HG03175 (cell line): ENCODE measurements around the gene DNAAF3.

ENCODE experiments used
- ATAC-seq: cut with Tn5 transposase; IDR thresholded peaks from one replicate; pipeline ENCODE4 v1.9.1; 2021; ENCODE audit warnings: mild to moderate bottlenecking, moderate library complexity; ENCODE audit not compliant: unreplicated experiment

Gene DNAAF3

DNA sequence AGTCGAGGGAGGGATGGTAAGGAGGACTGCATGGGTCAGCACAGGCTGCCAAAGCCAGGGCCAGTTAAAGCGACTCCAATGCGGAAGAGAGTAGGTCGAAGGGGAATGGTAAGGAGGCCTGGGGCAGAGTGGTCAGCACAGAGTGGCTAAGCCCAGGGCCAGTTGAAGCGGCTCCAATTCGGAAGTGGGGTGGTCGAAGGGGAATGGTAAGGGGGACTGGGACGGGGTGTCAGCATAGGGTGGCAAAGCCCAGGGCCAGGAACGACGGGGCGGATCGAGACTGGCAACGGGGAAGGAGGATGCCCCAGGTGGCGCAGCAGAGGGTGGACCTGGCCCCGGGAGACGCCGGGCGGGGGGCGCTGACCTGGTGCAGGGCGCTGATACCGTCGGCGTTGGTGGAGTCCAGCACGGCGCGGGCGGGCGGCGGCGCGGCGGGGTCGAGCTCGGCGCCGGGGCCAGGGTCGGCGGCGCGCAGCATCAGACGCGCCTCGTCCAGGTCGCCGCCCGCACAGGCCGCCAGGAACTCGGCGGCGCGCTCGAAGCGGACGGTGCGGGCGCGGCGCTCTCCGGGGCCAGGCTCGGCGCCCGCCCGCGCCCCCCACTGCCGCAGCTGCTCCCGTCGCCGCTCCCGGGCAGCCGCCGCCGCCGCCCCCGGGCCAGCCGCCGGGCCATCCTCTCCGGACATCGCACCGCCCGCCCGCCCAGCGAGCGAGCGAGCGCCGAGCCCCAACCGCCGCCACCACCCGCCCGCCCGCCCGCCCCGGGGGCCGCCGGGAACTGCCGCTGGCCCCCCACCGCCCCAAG lies 49.4 kb downstream of the DNAAF3 start, which contains the start of gene PPP1R12C:
TSS of gene PPP1R12C (minus strand) at position 779 of the 804 bp plus-strand sequence. CDS start at position 685, 94 bp downstream.
- peak; percentile 8 for ATAC-seq

DNA sequence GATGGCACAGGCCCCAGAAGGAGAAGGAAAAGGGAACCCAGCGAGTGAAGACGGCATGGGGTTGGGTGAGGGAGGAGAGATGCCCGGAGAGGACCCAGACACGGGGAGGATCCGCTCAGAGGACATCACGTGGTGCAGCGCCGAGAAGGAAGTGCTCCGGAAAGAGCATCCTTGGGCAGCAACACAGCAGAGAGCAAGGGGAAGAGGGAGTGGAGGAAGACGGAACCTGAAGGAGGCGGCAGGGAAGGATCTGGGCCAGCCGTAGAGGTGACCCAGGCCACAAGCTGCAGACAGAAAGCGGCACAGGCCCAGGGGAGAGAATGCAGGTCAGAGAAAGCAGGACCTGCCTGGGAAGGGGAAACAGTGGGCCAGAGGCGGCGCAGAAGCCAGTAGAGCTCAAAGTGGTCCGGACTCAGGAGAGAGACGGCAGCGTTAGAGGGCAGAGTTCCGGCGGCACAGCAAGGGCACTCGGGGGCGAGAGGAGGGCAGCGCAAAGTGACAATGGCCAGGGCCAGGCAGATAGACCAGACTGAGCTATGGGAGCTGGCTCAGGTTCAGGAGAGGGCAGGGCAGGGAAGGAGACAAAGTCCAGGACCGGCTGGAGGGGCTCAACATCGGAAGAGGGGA lies 50.1 kb downstream of the DNAAF3 start:
- ATAC-seq = no peak

DNA sequence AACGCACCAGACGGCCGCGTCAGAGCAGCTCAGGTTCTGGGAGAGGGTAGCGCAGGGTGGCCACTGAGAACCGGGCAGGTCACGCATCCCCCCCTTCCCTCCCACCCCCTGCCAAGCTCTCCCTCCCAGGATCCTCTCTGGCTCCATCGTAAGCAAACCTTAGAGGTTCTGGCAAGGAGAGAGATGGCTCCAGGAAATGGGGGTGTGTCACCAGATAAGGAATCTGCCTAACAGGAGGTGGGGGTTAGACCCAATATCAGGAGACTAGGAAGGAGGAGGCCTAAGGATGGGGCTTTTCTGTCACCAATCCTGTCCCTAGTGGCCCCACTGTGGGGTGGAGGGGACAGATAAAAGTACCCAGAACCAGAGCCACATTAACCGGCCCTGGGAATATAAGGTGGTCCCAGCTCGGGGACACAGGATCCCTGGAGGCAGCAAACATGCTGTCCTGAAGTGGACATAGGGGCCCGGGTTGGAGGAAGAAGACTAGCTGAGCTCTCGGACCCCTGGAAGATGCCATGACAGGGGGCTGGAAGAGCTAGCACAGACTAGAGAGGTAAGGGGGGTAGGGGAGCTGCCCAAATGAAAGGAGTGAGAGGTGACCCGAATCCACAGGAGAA lies 50.9 kb downstream of the DNAAF3 start:
- ATAC-seq = no peak

DNA sequence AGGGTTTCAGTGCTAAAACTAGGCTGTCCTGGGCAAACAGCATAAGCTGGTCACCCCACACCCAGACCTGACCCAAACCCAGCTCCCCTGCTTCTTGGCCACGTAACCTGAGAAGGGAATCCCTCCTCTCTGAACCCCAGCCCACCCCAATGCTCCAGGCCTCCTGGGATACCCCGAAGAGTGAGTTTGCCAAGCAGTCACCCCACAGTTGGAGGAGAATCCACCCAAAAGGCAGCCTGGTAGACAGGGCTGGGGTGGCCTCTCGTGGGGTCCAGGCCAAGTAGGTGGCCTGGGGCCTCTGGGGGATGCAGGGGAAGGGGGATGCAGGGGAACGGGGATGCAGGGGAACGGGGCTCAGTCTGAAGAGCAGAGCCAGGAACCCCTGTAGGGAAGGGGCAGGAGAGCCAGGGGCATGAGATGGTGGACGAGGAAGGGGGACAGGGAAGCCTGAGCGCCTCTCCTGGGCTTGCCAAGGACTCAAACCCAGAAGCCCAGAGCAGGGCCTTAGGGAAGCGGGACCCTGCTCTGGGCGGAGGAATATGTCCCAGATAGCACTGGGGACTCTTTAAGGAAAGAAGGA lies 51.8 kb downstream of the DNAAF3 start:
- no peak for ATAC-seq

DNA sequence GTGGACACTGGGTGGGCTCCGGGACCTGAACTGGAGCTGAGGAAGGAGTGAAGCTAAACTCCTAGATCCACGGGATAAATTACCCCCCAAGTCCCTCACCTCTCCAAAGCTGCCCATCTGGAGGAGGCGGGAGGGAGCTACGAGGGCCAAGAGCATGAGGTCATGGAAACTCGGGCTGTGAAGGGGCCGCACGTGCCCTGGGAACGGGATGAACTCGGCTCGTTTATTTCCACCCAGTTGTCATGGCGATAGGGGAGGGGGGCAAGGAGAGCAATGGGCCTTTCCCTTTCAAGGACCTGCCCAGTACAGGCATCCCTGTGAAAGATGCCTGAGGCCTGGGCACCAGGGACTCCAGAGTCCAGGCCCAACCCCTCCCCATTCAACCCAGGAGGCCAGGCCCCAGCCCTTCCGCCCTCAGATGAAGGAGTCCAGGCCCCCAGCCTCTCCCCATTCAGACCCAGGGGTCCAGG lies 52.8 kb downstream of the DNAAF3 start:
- no peak for ATAC-seq

DNA sequence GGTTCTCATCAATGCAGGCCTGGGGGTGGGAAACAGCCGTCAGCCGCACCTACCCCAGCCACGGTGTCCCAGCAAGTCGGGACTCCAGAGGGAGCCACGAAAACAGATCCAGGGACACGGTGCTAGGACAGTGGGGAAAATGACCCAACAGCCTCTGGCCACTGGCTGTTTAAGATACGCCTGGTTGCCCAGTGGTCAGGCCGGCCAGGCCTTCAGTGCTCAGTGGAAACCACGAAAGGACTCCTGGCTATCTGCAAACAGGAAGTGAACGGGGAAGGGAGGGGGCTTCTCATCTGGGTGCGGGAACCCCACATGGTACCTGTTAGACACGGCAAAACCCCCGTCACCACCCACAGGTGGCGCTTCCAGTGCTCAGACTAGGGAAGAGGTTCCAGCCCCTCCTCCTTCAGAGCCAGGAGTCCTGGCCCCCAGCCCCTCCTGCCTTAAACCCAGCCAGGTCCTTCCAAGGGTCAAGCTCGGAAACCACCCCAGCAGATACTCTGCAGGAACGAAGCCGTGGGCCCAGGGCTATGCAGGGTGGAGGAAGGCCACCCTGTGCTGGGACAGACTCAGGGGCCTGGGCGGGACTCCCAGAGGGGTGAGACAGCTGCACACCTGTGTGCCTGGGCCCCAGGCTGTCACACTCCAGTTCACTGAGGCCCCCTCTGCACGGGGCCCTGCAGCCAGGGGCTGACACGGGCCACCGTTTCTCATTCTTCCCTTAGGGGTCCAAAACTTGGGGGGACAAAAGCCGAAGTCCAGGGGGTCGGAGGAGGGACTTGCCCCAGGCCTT lies 53.4 kb downstream of the DNAAF3 start:
- ATAC-seq = no peak

DNA sequence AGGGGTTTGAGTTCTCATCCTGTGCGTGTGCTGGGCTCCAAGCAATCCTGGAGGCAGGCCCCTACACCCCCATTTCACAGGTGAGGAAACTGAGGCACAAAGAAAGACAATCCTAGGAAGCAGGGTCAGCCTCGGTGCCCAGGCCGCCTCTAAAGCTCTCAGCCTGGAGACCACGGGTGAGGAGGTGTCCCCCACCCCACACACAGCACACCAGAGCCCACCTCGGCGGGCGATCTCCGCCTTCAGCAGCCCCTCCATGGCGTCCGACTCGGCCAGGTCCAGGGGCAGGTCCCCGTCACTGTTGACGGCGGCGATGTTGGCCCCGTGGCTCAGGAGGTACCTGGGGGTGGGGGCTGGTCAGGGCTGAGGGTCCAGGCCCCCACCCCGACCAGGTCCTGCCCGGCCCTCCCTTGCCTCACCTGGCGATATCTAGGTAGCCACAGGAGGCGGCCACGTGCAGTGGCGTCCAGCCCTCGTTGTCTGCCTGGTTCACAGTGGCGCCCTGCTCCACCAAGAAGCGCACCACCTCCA lies 54.1 kb downstream of the DNAAF3 start:
- no peak for ATAC-seq

DNA sequence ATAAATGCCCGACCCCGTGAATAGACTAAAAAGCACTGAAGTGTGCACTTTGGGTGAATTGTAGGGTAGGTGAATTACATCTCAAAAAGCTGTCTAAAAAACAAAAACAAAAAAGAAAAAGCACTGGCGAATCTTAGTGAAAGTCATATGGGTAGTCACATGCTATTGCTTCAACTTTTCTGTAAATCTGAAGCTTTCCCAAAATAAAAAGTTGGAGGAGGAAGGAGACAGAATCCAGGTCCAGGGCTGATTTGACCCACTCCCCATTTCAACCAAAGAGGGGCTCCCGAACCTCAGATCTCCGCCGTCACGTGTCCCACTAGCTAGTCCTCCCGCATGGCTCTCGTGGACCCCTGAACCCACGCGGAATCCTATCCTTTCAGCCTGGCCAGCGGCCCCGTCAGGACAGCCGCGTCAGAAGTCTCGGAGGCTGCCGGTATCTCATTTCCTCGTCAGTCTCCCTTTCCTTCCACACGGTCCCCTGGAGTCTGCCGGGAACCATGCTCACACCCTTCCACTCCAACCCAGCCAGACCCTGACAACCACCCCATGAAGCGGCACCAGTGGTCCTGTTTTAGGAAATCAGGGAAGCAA lies 55.1 kb downstream of the DNAAF3 start:
- no peak for ATAC-seq

DNA sequence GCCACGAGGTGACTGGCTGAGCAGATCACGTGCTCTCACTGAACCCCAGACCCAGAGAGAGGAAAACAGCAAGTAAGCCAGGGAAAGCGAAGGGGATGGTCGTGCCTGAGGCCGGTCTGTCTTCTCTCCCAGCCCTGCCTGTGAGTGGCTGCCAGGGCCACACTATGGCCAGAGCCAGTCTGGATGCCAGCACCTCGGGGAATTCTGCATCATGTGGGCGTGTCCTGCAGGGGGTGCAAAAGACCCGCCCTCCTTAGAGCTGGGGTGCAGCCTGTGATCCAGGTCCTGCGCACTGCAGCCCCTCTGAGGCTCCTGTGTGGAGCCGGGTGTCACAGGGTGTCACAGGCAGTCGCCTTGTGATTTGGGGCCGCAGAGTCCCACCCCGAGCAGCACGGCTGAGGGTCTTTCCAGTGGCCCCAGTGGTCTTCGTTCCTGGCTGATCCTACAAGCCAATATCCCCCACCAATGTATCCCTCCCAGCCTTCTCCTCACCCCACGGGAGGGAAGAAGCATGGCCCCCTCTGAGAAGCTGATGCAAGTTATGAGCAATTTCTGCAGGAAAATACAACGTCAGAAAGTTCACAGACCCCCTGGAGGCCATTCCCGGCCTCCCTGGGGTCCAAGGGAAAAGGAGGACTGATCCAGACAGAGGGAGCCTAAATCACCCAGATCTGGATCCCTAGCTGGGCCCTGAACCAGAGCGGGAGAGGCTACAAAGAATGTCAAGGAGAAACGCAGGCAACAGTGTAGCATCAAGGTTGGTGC lies 56.7 kb downstream of the DNAAF3 start:
- ATAC-seq = no peak
